ENCODE measurements around the gene NAP1L4. TPM values are rescaled to one million over a fixed set of nuclear protein-coding genes. Genes with fewer than 3 reads are reported as not detected.
A peak's percentile ranks its signal among the peaks of the same experiment; 100 is the strongest.

NAP1L4 gene
- total RNA-seq, 1 experiment from 2014 or later, result 144 TPM

- Histone ChIP-seq H3K9ac (ENCODE audit: low read length) (peak overlapping the region; percentile 72), H3K9me3 (ENCODE audit: control insufficient read depth in 1 of 2, insufficient read depth in 1 of 2, low read depth in 1 of 2, low read length in 2 of 2) (no peaks in the 10 kb centered on the region), H3K9me2 (ENCODE audit: insufficient read depth) (no peaks in the 10 kb centered on the region), H3K4me3 (replicated peaks in 1 of 2; ENCODE audit: low read depth in 1 of 2, low read length in 2 of 2) (peak overlapping the region; percentile 70 to 76), H3K27me3 (ENCODE audit: insufficient read depth, low read length) (no peaks in the 10 kb centered on the region), H3K4me2 (ENCODE audit: low read length) (peak overlapping the region; percentile 99), H4K20me1 (ENCODE audit: insufficient read depth) (no peaks in the 10 kb centered on the region), H2AFZ (ENCODE audit: low read depth, low read length, poor library complexity, severe bottlenecking) (no peak overlapping the region), H3K27ac (ENCODE audit: low read depth, low read length) (peak overlapping the region; percentile 59), H3K36me3 (ENCODE audit: control insufficient read depth in 1 of 2, insufficient read depth in 2 of 2, low read length in 2 of 2) (no peaks in the 10 kb centered on the region), H3K79me2 (ENCODE audit: insufficient read depth, low read length) (no peaks in the 10 kb centered on the region), H3K4me1 (ENCODE audit: control insufficient read depth in 1 of 2, insufficient read depth in 2 of 2, low read length in 2 of 2) (peaks cover 54 to 72% of the 10 kb centered on the region in 2 experiments)
- CTCF ChIA-PET, result interaction anchor here (5.0 kb wide), 1 partner anchor 10 kb away, joined by 32 read pairs; no protein-coding TSS in a partner anchor
- DNase-seq (ENCODE audit: low read depth, low spot score), result no peak
- POLR2A ChIA-PET, result interaction anchor here (1.8 to 3.6 kb wide), 3 partner anchors 9 to 28 kb away, joined by 7 to 21 read pairs (median 12); partner anchors contain the start of gene PHLDA2
- intact Hi-C loops (cut with micrococcal nuclease), result no loop called here
- TF ChIP-seq SIN3A (IDR thresholded peaks at IDR 0.05; ENCODE audit: low read depth), result no peak
- TF ChIP-seq EZH2 (IDR thresholded peaks at IDR 0.05), result no peak
- RAD21 ChIA-PET (ENCODE audit: low non-redundant PET in 1 of 2, low total read pairs in 2 of 2, uncharacterized antibody in 2 of 2, unreplicated experiment in 2 of 2), result no interaction called here
- TSS peak; percentile 61 for BruUV-seq (replicated peaks)
- no peak for ATAC-seq
Measured at GRCh38 chr11:2901196-2901796, 90.8 kb downstream of the NAP1L4 start.

DNA sequence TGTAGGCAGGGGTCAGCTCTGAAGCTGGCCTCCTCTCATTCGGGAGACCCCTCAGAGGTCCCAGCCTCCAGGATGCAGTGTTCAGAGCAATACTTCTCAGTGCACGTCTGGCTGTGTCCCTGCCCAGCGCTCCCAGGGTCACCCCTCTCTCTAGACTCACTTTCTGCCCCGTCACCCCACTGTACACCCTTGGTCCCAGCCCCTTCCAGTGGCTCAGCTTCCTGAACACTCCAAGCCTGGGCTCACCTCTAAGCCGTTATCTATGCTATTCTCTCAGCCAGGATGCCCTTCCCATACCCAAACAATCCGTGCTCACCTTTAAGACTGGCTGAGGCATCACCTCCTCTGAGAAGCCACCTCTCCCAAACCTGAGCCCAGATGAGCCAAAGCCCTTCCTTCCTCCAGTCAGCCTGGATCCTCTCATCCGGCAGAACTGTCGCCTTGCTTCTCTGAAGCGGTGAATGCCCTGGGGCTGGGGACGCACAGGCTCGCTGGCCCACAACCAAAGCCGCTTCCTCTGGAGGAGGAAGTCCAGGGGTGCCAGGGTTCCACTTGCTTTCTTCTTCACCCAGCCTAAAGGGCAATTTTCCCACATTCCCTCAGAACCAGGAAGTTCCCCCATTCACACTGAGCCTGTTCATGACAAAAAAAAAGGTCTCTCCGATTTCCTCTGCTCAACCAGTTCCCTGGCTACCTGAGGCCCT lies 92.9 kb downstream of the NAP1L4 start:
- Histone ChIP-seq H3K9me3 (ENCODE audit: control insufficient read depth in 1 of 2, insufficient read depth in 1 of 2, low read depth in 1 of 2, low read length in 2 of 2) (no peaks in the 10 kb centered on the region), H3K4me1 (ENCODE audit: control insufficient read depth in 1 of 2, insufficient read depth in 2 of 2, low read length in 2 of 2) (peaks cover 48 to 72% of the 10 kb centered on the region in 2 experiments), H4K20me1 (ENCODE audit: insufficient read depth) (no peaks in the 10 kb centered on the region), H3K4me2 (ENCODE audit: low read length) (peak overlapping the region; percentile 66), H3K27ac (ENCODE audit: low read depth, low read length) (peak overlapping the region; percentile 63), H3K36me3 (ENCODE audit: control insufficient read depth in 1 of 2, insufficient read depth in 2 of 2, low read length in 2 of 2) (no peaks in the 10 kb centered on the region), H3K9ac (ENCODE audit: low read length) (peak overlapping the region; percentile 51), H3K27me3 (ENCODE audit: insufficient read depth, low read length) (no peaks in the 10 kb centered on the region), H3K4me3 (replicated peaks in 1 of 2; ENCODE audit: low read depth in 1 of 2, low read length in 2 of 2) (no peak overlapping the region), H3K79me2 (ENCODE audit: insufficient read depth, low read length) (no peaks in the 10 kb centered on the region), H3K9me2 (ENCODE audit: insufficient read depth) (no peaks in the 10 kb centered on the region), H2AFZ (ENCODE audit: low read depth, low read length, poor library complexity, severe bottlenecking) (no peak overlapping the region)
- RAD21 ChIA-PET (ENCODE audit: low non-redundant PET in 1 of 2, low total read pairs in 2 of 2, uncharacterized antibody in 2 of 2, unreplicated experiment in 2 of 2), result no interaction called here
- POLR2A ChIA-PET, result interaction anchor here (0.9 to 1.8 kb wide), 4 partner anchors 13 to 30 kb away, joined by 4 to 15 read pairs (median 5); partner anchors contain the start of genes CDKN1C and PHLDA2
- DNase-seq (ENCODE audit: low read depth, low spot score) (no peak), ATAC-seq (no peak)
- BruUV-seq (replicated peaks), result no TSS peak
- CTCF ChIA-PET, result no interaction called here
- intact Hi-C loops (cut with micrococcal nuclease), result no loop called here
- TF ChIP-seq ZBTB33 (IDR thresholded peaks at IDR 0.05; ENCODE audit: extremely low read depth, insufficient replicate concordance, low read length), result no peak
- no peak for TF ChIP-seq SRF (IDR thresholded peaks at IDR 0.05; ENCODE audit: low read depth)
- TF ChIP-seq MAX (IDR thresholded peaks at IDR 0.05), result no peak
- TF ChIP-seq, protein P1, sequence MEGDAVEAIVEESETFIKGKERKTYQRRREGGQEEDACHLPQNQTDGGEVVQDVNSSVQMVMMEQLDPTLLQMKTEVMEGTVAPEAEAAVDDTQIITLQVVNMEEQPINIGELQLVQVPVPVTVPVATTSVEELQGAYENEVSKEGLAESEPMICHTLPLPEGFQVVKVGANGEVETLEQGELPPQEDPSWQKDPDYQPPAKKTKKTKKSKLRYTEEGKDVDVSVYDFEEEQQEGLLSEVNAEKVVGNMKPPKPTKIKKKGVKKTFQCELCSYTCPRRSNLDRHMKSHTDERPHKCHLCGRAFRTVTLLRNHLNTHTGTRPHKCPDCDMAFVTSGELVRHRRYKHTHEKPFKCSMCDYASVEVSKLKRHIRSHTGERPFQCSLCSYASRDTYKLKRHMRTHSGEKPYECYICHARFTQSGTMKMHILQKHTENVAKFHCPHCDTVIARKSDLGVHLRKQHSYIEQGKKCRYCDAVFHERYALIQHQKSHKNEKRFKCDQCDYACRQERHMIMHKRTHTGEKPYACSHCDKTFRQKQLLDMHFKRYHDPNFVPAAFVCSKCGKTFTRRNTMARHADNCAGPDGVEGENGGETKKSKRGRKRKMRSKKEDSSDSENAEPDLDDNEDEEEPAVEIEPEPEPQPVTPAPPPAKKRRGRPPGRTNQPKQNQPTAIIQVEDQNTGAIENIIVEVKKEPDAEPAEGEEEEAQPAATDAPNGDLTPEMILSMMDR (IDR thresholded peaks at IDR 0.05 in 2 of 3, conservative IDR thresholded peaks at IDR 0.05 in 1 of 3; ENCODE audit: borderline replicate concordance in 1 of 3, insufficient read depth in 1 of 3, low read depth in 2 of 3, low read length in 2 of 3), result no peak
- TF ChIP-seq REST (IDR thresholded peaks at IDR 0.05; ENCODE audit: low read depth), result no peak
- TF ChIP-seq EGR1 (IDR thresholded peaks at IDR 0.05; ENCODE audit: low read depth), result no peak

Measured in HCT116 (cell line).